GM21529 (cell line): Measurements from ENCODE around the gene SV2C.
"Not testable (repeated sequence)": the region's sequence is repeated elsewhere in the genome, so short reads cannot be mapped to it uniquely, and the experiment has no call there.

ENCODE experiments used
- ATAC-seq: cut with Tn5 transposase; IDR thresholded peaks from one replicate; pipeline ENCODE4 v1.9.1; 2021; ENCODE audit not compliant: unreplicated experiment

SV2C gene

GRCh38 chr5:76199336-76200318, 116.4 kb downstream of the SV2C start:
- no peak for ATAC-seq

- no peak for ATAC-seq
Observed at GRCh38 chr5:76202182-76202581, 119.0 kb downstream of the SV2C start.

GRCh38 chr5:76204191-76204590, 121.0 kb downstream of the SV2C start:
- no peak for ATAC-seq

GRCh38 chr5:76204713-76205112, 121.5 kb downstream of the SV2C start:
- no peak for ATAC-seq

- ATAC-seq: no peak
Observed at GRCh38 chr5:76207120-76207519, 123.9 kb downstream of the SV2C start.

- no peak for ATAC-seq
Observed at GRCh38 chr5:76209297-76209696, 126.1 kb downstream of the SV2C start.

- no peak for ATAC-seq
Observed at GRCh38 chr5:76210946-76211345, 127.8 kb downstream of the SV2C start.

- ATAC-seq: no peak
Observed at GRCh38 chr5:76213858-76214257, 130.7 kb downstream of the SV2C start.

- ATAC-seq: no peak
Observed at GRCh38 chr5:76216748-76217147, 133.6 kb downstream of the SV2C start.

GRCh38 chr5:76219636-76220035, 136.5 kb downstream of the SV2C start:
- ATAC-seq: no peak

GRCh38 chr5:76221311-76221710, 138.1 kb downstream of the SV2C start:
- no peak for ATAC-seq

- ATAC-seq: no peak
Observed at GRCh38 chr5:76222318-76222717, 139.1 kb downstream of the SV2C start.

- no peak for ATAC-seq
Observed at GRCh38 chr5:76223696-76224095, 140.5 kb downstream of the SV2C start.

GRCh38 chr5:76224898-76225297, 141.7 kb downstream of the SV2C start:
- no peak for ATAC-seq

GRCh38 chr5:76225336-76225735, 142.2 kb downstream of the SV2C start:
- no peak for ATAC-seq

GRCh38 chr5:76229900-76230299, 146.7 kb downstream of the SV2C start:
- ATAC-seq: no peak

GRCh38 chr5:76230711-76231285, 147.6 kb downstream of the SV2C start:
- no peak for ATAC-seq

- no peak for ATAC-seq
Observed at GRCh38 chr5:76234665-76235064, 151.5 kb downstream of the SV2C start.

- ATAC-seq: no peak
Observed at GRCh38 chr5:76236684-76237083, 153.5 kb downstream of the SV2C start.

GRCh38 chr5:76240336-76240735, 157.2 kb downstream of the SV2C start:
- no peak for ATAC-seq

GRCh38 chr5:76242155-76242554, 159.0 kb downstream of the SV2C start:
- not testable (repeated sequence) for ATAC-seq

- ATAC-seq: no peak
Observed at GRCh38 chr5:76245590-76245989, 162.4 kb downstream of the SV2C start.
